Measurements from ENCODE around the gene HMGB2. TPM values are rescaled to one million over a fixed set of nuclear protein-coding genes. Genes with fewer than 3 reads are reported as not detected.

The HMGB2 gene
- total RNA-seq, 4 donors from 2014 or later: 9.4 to 34.9 (median 29.1) TPM

DNA sequence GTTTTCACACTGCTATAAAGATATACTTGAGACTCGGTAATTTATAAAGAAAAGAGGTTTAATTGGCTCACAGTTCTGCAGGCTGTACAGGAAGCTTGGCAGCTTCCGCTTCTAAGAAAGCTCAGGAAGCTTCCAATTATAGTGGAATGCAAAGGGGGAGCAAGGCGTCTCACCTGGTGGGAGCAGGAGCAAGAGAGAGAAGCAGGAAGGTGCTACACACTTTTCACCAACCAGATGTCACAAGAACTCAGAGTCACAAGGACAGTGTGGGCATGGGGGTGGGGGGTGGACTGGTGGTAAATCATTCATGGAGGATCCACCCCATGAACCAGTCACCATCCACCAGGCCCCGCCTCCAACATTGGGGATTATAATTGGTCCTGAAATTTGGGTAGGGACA is 22.8 kb downstream of the HMGB2 start:
- DNase-seq: no peak
- Histone ChIP-seq H3K27me3 (no peaks in the 10 kb centered on the region), H3K36me3 (no peaks in the 10 kb centered on the region), H3K4me3 (no peak overlapping the region), H3K9me3 (no peaks in the 10 kb centered on the region), H3K4me1 (no peaks in the 10 kb centered on the region), H3K27ac (no peak overlapping the region)
- intact Hi-C loops (cut with DNase I; ENCODE audit: low total_unique reads): no loop called here
- in situ Hi-C loops (cut with MboI; ENCODE audit: low pct_ligation_motif_present in 1 of 4, low pct_unique_long_range_greater_than_20kb in 1 of 4, low sequenced_read_pairs in 3 of 4): loop anchor here in 3 of 4 donors (5.0 to 10.0 kb wide), 2 partner anchors 96 to 103 kb away; no protein-coding TSS in a partner anchor
- 81 to 100% methylated on average over 2 to 4 of the region's 4 CpGs for WGBS, 2 donors (ENCODE audit: low coverage in 1 of 2)
- TF ChIP-seq EP300 (IDR thresholded peaks at IDR 0.05; ENCODE audit: low read depth) (no peak), POLR2A (IDR thresholded peaks at IDR 0.05) (no peak), POLR2AphosphoS5 (IDR thresholded peaks at IDR 0.05) (no peak)
- TF ChIP-seq, protein P1, sequence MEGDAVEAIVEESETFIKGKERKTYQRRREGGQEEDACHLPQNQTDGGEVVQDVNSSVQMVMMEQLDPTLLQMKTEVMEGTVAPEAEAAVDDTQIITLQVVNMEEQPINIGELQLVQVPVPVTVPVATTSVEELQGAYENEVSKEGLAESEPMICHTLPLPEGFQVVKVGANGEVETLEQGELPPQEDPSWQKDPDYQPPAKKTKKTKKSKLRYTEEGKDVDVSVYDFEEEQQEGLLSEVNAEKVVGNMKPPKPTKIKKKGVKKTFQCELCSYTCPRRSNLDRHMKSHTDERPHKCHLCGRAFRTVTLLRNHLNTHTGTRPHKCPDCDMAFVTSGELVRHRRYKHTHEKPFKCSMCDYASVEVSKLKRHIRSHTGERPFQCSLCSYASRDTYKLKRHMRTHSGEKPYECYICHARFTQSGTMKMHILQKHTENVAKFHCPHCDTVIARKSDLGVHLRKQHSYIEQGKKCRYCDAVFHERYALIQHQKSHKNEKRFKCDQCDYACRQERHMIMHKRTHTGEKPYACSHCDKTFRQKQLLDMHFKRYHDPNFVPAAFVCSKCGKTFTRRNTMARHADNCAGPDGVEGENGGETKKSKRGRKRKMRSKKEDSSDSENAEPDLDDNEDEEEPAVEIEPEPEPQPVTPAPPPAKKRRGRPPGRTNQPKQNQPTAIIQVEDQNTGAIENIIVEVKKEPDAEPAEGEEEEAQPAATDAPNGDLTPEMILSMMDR (IDR thresholded peaks at IDR 0.05): no peak

DNA sequence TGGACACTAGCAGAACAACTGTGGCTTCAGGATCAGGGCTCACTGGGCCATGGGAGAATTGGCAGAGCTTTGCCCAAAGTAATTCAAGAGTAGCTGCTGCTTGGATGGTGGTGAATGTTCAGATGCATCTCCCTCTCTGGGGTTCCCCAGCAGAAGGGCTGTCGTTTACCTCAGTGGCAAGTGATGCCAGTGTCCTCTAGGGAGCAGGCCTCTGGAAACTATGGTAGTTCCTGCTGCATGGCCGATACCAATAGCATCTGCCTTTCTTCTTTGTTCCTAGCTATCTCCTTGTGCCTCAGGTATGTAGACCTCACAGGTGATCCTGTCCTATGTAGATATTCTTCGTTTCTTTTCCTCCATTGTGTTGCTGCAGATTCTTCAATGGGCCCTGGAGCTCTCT is 26.4 kb downstream of the HMGB2 start:
- Histone ChIP-seq H3K9me3 (no peaks in the 10 kb centered on the region), H3K36me3 (peaks cover 0 to 10% (median 2%) of the 10 kb centered on the region in 4 donors), H3K4me1 (no peaks in the 10 kb centered on the region), H3K4me3 (no peak overlapping the region), H3K27ac (no peak overlapping the region), H3K27me3 (no peaks in the 10 kb centered on the region)
- intact Hi-C loops (cut with DNase I; ENCODE audit: low total_unique reads): no loop called here
- TF ChIP-seq, protein P1 (IDR thresholded peaks at IDR 0.05): no peak
- in situ Hi-C loops (cut with MboI; ENCODE audit: low pct_ligation_motif_present in 1 of 4, low pct_unique_long_range_greater_than_20kb in 1 of 4, low sequenced_read_pairs in 3 of 4): no loop called here
- DNase-seq: no peak
- WGBS, 2 donors (ENCODE audit: low coverage in 1 of 2): 95 to 100% methylated on average over 1 to 3 of the region's 3 CpGs

DNA sequence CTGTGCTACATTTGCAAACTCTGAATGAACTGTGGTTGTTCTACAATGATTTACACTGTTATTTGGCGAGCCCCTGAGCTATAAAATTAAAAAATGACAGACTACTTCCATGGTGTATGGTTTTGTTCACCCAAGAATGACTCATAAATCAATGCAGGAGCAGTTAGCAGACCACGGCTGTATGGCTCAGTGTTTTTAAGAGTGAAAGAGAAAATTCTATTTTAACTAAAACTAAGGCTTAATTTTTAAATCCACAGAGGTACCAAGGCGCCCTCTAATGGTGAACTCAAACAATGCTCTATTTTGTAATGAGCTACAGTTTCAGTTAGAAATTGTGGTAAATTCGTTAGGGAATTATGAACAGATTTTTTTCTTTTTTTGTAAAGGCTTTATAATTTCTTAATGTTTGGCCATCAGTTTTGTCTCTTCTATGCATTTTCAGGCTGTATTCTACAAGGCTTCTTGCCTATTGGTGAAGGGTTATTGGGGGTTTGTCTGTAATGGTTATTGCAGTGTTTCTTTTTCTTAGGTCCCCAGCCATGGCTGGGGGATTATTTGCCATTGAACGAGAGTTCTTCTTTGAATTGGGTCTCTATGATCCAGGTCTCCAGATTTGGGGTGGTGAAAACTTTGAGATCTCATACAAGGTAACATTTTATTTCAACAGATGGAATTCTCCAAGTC is 32.5 kb downstream of the HMGB2 start:
- in situ Hi-C loops (cut with MboI; ENCODE audit: low pct_ligation_motif_present in 1 of 4, low pct_unique_long_range_greater_than_20kb in 1 of 4, low sequenced_read_pairs in 3 of 4) (no loop called here), intact Hi-C loops (cut with DNase I; ENCODE audit: low total_unique reads) (no loop called here)
- DNase-seq: no peak
- Histone ChIP-seq H3K27me3 (no peaks in the 10 kb centered on the region), H3K4me1 (peaks cover 0 to 10% (median 1%) of the 10 kb centered on the region in 4 donors), H3K9me3 (no peaks in the 10 kb centered on the region), H3K36me3 (peaks cover 0 to 15% (median 2%) of the 10 kb centered on the region in 4 donors), H3K27ac (no peak overlapping the region), H3K4me3 (no peak overlapping the region)
- 35 to 37% methylated on average over 5 of the region's 5 CpGs for WGBS, 2 donors (ENCODE audit: low coverage in 1 of 2)
- TF ChIP-seq POLR2AphosphoS5 (IDR thresholded peaks at IDR 0.05) (no peak), EP300 (IDR thresholded peaks at IDR 0.05; ENCODE audit: low read depth) (no peak), POLR2A (IDR thresholded peaks at IDR 0.05) (no peak)
- TF ChIP-seq, protein P1 (IDR thresholded peaks at IDR 0.05): peak; percentile 65 to 79 (median 68)

DNA sequence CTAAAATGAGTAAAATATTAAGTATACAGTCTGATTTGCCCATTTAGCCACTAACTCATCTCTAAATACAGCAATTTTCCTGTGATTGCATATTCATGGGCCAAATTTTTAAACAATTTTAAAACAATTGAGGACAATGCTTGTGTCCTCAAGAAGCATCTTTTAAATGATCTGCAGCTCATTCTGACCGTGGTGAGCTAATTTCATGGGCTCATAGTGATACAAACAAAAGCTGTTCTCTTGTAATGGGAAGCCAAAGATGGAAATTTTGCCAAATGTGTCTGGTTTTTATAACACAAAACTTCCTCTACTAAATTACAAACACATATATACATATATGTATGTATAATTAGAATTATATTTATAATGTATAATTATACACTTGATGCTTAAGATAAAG is 39.7 kb downstream of the HMGB2 start:
- Histone ChIP-seq H3K36me3 (peaks cover 0 to 6% (median 3%) of the 10 kb centered on the region in 4 donors), H3K27ac (no peak overlapping the region), H3K9me3 (no peaks in the 10 kb centered on the region), H3K4me1 (peaks cover 0 to 5% (median 2%) of the 10 kb centered on the region in 4 donors), H3K4me3 (no peak overlapping the region), H3K27me3 (no peaks in the 10 kb centered on the region)
- intact Hi-C loops (cut with DNase I; ENCODE audit: low total_unique reads) (no loop called here), in situ Hi-C loops (cut with MboI; ENCODE audit: low pct_ligation_motif_present in 1 of 4, low pct_unique_long_range_greater_than_20kb in 1 of 4, low sequenced_read_pairs in 3 of 4) (no loop called here)
- 62 to 87% methylated on average over 1 of the region's 1 CpG for WGBS, 2 donors (ENCODE audit: low coverage in 1 of 2)
- TF ChIP-seq, protein P1 (IDR thresholded peaks at IDR 0.05): no peak
- TF ChIP-seq POLR2A (IDR thresholded peaks at IDR 0.05): no peak
- TF ChIP-seq POLR2AphosphoS5 (IDR thresholded peaks at IDR 0.05): no peak
- no peak for TF ChIP-seq EP300 (IDR thresholded peaks at IDR 0.05; ENCODE audit: low read depth)
- no peak for DNase-seq

Measured in transverse colon (tissue), 4 donors.